ENCODE measurements around the gene PKIG.
"Not testable (repeated sequence)": the region's sequence is repeated elsewhere in the genome, so short reads cannot be mapped to it uniquely, and the experiment has no call there.

Gene PKIG

DNA sequence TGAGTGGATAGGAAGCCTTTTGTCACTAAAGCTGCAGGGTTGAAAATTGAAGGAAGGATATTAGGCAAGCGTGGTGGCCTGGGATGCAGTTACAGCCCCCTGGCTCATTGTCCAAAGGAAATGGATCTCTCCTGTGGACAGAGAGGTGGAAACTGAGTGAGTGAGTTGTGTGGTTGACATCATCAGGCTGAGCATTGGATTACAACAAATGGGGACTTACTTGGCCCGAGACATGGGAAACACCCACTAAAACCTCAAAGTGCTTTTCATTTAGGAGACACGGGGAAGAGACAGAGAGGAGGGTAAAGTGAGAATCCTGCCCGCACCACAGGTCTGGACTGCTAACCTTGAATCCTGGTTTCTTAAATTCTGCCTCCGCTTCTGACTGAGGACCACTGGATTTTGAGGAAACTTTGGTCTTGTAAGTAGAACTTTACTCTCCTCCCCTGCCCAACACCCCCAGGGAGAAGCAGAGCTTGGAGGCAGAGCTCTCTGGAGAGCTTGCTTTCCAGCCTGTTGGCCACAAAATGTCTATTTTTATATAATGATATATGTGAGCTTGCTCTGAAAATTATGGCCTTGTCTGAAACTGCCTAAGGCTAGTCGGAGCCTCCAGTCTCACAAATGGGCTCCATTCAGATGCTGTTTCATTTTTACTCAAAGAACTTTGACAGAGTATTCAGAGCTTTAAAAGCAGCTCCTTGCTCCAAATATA lies at the start of gene PKIG:
Gene PKIG (plus strand): TSS at position 269 of the 715 bp plus-strand sequence. CDS start 31,978 bp downstream, outside the sequence.
- no peak for DNase-seq (ENCODE audit: low read depth in 2 of 2)

DNA sequence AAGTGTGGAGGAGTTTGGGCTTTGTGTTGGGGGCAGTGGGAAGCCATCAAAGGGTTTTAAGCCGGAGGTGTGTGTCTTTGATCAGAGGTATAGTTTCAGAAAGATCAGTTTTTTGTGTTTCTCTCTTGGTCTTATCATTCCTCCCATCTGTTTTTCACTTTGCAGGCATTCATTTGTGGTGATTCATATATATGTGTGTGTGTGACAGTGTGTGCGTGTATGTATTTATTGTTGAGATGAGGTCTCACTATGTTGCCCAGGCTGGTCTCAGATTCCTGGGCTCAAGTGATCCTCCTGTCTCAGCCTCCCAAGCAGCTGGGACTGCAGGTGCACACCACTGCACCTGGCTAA lies 49.4 kb upstream of the PKIG start:
- no peak for DNase-seq (ENCODE audit: low read depth in 2 of 2)

DNA sequence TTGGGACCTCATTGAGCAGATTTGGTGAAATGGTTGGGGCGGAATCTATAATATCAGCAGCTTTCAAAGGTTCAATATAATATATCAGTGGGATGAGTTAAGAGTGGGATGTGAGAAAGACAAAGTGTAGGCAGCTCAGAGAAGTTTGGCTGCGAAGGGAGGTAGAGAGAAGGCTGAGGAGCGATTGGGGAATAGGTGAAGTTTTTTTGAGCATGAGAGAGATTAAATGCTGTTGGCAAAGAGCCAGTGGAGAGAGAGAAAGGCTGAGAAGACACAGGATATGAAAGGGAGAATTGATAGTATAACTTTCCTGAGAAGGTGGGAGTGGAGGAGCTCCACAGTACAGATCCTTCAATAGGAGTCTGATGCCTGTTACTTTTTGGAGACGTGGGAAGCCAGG lies 48.5 kb upstream of the PKIG start:
- no peak for DNase-seq (ENCODE audit: low read depth in 2 of 2)

DNA sequence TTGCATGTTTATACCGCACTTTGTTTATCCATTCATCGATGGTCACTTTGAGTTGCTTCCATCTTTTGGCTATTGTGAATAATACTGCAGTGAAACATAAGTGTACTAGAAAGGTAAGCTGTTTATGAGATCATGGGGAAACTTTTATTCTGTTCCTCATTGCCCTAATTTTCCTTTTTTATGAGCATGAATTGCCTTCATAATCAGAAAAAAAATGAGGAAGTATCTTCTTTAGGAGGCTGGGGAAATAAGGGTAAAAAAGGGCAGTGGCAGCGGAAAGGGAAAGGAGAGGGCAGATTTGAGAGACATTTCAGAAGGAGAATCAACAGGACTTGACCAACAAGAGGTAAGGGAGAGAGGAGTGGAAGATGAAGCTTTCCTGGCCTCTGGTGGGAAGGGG lies 46.2 kb upstream of the PKIG start:
- DNase-seq (ENCODE audit: low read depth in 2 of 2) = no peak

DNA sequence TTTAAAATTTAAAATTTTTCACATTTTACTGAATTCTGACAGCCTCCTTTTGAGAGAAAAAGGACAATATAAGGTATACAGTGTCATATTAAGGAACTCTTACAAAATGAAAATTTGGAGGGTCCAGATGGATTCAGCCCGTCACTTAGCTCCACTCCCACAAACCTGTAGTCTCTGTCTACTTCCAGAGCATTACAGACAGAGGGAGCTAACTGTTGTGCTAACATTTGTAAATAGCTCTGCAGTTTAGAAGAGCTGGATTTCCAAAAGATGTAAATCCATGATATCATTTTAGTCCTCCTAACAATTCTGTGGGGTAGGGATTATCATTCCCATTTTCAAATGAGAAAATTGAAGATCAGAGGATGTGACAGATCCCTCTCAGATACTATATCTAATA lies 44.4 kb upstream of the PKIG start:
- no peak for DNase-seq (ENCODE audit: low read depth in 2 of 2)

DNA sequence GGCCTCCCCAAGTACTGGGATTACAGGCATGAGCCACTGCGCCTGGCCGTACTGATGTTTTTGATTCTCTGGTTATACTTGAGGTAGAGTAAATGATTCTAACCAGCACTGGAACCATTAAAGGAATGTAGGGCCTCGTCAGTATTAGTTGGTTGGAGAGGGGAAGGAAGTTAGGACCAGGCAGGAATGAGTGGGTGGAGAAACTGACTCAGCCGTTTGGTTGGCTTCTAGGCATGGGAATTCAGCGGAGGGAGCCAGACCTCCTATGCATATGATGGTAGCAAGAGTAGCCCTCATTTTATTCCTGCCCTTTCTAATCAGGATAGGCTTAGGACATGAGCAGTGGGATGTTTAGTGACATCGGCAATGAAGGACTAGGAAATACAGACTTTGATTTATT lies 41.5 kb upstream of the PKIG start:
- DNase-seq (ENCODE audit: low read depth in 2 of 2) = no peak

DNA sequence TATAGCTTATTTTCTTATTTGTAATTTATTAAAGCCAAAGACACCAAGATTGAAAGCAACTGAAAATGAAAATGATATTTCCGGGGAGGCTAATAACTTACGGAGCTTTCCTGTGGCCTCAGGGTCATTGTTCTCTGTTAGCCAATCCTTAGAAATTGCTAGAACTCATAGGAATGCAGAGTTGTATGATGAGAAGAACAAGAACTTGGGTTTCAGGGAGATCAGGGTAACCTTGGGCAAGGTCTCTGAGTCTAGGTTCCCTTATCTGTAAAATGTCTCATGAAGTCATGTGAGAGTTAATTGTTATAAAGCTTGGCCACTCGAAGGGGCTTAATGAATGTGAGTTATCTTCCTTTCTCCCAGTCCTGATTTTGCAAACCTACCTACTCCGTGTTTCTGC lies 40.4 kb upstream of the PKIG start:
- no peak for DNase-seq (ENCODE audit: low read depth in 2 of 2)

DNA sequence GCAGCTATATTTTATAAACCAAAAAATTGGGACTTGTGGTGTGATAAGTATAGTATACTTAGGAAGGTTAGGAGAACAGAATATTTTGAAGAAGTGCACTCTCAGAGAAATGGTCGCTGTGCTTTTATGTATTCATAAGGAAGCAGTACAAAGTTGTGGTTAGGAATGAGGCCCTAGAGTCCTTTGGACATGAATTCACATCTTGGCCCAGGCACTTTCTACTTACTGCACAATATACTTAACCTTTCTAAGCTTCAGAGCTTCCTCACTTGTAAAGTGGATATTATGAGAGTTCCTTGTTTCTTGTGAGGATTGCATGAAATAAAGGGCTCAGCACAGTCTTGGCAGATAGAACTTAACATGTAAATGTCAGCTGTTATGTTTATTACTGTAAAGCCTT lies 39.5 kb upstream of the PKIG start:
- DNase-seq (ENCODE audit: low read depth in 2 of 2) = no peak

DNA sequence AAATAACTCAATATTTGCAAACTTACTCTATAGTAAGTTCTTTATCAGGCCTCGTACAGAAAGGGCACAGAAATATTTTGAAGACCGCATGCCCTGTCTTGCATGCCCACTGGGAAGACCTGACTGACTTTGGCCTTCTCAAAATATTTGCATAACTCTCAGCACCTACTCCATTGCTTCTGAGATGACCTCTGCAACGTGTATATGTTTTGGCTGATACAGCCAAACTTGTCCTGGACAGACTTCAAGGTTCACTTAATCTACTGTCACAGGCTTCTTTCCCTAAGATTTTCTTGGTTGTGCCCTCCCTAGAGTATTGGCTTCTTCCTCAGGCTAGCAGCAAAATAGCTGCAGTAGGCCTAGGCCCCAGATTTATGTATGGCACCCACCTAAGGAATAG lies 39.0 kb upstream of the PKIG start:
- no peak for DNase-seq (ENCODE audit: low read depth in 2 of 2)

DNA sequence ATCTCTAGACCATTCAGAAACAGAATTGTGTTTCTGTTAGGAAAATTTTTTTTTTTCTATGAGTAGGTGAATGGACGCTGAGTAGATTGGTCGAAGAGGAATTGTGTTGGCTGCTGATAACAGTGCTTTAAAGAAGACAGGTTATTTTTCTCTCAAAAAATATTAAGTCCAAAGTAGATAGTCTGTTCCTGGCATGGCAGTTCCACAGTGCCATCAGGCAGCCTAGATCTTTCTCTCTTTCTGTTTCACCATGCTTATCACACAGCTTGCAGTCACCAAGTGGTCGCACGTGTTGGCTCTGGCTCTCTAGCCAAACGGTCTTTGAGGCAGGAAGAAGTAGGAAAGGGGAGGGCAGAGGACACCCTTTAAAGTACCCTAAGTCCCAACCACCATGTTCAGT lies 38.1 kb upstream of the PKIG start:
- DNase-seq (ENCODE audit: low read depth in 2 of 2) = no peak

DNA sequence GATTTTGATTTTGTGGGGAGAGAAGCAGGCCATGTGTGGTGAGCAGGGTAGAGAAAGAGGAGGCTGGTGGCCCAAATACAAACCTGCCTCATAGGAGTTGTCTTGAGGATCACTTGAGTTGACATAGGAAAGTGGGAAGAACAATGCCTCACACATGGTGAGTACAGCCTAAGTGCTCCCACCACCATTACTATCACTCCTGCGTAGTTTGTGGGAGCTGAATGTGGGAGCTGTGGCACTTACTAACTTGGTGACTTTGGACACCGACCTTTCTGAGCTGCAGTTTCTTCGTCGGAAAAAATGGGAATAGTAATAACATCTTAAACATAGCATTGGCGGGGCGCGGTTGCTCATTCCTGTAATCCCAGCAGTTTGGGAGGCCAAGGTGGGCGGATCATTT lies 35.0 kb upstream of the PKIG start:
- DNase-seq (ENCODE audit: low read depth in 2 of 2) = no peak

DNA sequence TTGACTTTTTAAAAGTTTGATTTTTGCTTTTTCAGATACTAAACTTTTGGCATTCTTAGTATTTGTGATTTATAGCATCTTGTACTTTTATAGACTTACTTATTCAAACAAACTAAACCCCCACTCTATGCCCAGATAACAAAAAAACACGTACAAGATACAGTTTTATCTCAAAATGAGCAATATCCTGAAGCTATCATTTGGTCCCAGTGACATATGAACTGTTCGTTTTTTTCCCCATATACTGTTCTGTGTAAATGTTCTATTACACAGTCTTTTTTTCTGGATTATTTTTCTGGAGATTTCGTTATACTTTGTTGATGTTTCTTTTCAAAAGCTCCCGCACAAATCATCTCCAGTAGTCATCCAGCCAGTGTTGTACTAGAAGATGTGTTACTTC lies 33.3 kb upstream of the PKIG start:
- DNase-seq (ENCODE audit: low read depth in 2 of 2) = no peak

DNA sequence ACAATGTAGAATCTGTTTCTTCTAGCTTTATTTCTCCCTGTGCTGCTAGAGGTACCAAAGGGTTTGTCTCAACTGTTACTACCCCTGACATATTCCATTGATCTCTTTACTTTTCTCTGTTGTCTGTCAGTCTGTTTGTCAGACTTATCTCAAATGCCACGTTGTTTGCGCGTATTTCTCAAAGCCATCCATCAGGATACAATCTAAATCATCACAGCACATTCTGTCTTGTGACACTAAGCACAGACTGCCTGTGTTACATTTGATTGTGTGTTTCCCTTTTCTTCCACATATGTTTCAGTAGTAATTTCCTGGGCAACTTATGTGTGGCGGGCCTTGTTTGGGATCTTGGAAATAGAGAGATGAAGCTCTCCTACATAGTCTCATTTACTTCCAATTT lies 30.3 kb upstream of the PKIG start:
- no peak for DNase-seq (ENCODE audit: low read depth in 2 of 2)

DNA sequence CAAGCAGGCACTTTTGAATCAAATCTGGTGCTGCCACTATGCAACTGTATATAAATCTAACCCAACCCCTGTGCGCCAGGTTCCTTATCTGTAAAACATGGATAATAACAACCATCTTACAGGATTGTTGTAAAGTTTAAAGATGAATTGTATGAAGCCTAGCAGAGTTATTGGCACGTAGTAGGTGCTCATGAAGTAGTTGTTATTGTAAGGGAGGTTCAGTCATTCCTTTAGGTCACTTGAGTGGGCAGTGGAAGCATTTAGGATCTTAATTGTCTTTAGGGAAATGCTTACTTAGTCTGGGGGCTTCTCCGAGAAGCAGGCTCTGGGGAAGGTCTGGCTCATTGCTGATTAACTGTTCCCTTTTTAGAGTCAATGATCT lies 29.8 kb upstream of the PKIG start:
- no peak for DNase-seq (ENCODE audit: low read depth in 2 of 2)

DNA sequence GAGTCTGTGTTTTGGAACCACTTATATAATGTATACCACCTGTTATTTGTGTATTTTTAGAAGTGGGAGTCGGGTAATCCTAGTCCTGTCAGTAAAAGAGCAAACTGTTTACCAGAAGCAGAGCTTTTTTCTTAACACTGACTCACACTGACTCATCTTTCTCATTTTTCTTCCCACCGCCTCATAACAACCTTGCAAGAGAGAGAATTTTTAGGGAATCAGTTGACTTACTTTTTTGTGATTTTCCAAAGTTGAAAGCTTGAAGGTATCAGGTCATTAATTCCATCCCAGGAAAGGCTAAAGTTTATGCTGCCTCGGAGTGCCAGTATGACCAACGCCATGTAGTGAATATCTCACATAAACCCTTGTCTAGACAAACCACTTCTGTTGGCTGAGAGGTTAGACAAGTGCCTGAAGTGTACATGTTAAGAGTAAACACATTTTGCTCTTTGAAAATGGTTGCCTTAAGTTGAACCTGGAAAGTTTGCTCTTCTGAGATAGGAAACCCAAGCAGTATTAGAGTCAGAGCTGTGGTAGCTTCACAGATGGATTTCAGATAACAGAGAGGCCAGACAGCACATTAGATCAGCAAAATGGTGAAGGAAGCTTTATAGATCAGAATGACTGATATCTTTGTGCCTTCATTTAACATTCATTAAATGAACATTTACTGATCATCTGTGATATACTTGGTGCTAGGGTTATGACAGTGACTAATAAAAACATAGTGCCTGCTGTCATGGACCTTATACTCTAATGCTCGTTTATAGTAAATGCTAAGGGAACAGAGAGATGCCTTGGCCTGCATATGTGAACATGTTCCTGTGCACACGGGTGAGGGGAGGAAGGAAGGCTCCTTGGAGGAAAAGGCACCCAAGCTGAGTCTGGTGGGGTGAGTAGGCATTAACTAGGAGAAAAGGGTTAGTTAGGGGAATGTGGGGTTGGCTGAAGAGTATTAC lies 29.1 kb upstream of the PKIG start:
- no peak for DNase-seq (ENCODE audit: low read depth in 2 of 2)

DNA sequence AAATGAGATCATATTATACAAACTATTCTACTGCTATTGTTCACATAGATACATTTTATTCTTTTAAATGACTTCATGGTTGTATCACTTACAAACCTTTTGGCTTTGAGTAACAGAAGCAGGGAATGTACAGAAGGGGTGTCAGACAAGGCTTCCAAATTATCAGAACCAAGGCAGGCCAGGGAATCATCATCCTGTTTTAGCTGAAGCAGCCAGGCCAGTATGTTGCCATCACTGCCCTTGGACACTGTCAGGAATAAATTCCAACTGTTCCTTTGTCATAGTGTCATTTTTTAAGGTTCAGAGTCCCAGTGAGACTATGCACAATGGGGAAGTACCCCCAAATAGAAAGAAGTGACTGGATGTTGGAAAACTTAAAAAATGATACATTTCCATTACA lies 23.1 kb upstream of the PKIG start:
- no peak for DNase-seq (ENCODE audit: low read depth in 2 of 2)

DNA sequence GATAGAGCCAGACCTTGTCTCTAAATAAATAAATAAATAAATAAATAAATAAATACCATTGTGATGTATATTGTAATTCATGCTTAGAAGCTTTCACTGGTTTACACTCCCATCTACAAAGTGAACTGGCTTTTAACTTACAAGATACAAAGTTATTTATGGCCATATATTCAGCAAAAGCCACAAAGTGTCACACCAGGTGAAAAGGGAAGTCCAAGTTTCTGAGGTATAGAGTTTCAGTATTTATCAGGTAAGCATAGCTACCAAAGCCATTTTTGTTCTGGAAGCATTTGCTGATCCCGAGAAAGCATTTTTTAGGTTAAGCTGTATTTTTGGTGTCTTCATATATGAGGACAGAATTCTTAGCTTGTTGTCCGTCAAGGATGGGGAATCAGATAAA lies 22.1 kb upstream of the PKIG start:
- DNase-seq (ENCODE audit: low read depth in 2 of 2) = no peak

DNA sequence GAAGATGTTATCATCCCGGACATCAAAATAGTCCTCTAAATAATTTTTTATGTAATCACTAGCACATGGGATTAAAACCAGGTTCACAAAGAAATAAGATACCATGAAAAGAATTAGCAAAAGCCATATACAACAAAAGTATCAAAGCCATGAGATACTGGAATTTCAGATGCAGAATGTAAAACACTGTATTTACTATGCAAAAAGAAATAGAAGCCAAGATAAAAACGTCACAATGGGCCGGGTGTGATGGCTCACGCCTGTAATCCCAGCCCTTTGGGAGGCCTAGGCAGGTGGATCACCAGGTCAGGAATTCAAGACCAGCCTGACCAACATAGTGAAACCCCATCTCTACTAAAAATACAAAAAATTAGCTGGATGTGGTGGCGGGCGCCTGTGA lies 21.6 kb upstream of the PKIG start:
- DNase-seq (ENCODE audit: low read depth in 2 of 2) = not testable (repeated sequence)

DNA sequence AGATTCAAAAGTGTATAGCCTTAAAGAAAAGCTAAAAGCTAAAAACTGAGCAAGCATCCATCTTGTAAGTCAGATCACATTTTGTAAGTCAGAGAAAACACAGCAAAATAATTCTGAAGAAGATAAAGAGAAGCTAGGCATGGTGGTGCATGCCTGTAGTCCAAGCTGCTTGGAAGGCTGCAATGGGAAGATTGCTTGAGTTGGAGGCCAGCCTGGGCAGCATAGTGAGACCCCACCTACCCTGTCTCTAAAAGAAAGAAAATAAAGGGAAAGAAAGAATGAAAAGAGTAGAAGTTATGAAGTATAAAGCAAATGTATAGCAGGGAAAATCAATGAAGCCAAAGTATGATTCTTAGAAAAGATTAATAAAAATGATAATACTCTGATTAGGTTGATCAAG lies 20.5 kb upstream of the PKIG start:
- no peak for DNase-seq (ENCODE audit: low read depth in 2 of 2)

DNA sequence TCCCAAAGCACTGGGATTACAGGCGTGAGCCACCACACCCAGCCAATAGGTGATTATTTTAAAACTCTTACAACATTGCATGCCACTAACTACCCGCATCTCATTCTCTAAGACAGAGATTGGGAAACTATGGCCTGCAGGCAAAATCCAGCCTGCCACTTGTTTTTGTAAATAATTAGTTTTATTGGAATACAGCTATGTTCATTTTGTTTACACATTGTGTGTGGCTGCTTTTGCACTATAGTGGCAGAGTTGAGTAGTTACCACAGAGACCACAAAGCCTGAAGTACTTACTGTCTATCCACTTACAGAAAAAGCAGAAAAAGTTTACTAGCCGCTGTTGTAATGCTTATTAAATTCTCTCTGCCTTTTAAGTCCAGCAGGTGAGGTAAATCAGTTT lies 16.4 kb upstream of the PKIG start:
- DNase-seq (ENCODE audit: low read depth in 2 of 2) = no peak

DNA sequence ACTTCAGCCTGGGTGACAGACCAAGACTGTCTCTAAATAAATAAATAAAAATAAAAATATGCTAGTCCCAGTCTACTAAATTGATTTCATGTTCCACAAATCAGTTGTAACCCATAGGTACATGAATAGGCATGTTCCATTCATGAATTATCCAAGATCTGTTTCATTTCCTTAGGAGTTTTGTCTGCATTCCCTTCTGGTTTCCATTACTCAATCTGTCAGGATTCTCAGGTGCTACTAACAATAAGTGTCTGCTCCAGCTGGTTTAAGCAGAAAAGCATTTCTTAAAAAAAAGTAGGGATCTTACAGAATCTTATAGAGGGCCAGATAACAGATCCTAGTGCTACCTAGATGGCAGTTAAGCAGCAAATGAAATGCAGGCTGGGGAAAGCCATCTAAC lies 15.6 kb upstream of the PKIG start:
- DNase-seq (ENCODE audit: low read depth in 2 of 2) = no peak

DNA sequence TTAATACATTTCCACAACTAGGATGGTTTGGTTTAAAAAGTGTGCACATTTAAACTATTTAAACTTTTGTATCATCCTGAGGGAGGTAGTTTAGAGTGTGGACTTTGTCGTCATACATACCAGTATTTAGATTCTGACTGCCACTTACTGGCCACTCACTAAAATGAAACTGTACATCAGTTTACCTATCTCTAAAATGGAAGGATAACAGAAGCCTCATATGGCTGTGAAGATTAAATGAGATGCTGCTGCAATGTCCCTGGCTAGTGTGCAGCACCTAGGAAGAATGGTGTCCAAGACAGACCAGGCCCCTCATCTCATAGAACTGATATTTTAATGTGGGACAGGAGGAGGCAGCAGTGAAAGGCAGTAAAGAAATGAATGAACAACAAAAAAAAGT lies 12.0 kb upstream of the PKIG start:
- no peak for DNase-seq (ENCODE audit: low read depth in 2 of 2)

DNA sequence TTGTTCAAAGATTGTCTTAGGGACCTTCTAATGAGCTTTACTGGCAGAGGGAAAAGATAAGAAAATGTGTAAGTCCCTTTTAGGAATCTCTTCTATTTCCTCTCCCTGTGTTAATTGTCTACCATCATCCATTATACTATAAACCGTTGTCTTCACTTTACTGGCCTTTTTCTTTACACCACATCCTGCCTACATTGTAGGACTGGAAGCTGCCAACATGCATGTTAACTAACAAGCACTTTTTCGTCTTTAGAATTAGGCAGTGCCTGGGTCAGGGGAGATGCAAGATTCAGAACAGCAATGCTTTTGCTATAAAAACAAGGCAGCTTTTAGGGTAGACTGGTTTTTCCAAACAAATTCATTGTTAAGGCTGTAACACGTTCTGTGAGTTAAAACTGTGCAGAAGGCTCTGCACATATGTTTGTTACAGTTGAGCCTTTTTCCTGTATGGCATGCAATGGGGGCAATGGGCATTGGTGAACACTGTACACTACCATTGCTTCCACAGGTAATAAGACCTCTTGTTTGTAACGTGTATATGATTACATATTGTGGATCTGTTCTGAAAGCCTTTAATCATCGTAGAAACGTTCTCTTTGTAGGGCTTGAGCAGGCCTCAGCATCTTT lies 10.9 kb upstream of the PKIG start:
- DNase-seq (ENCODE audit: low read depth in 2 of 2) = no peak
